ENCODE results near the gene FAHD2A.
A peak's percentile ranks its signal among the peaks of the same experiment; 100 is the strongest.
"Not testable (repeated sequence)": the region's sequence is repeated elsewhere in the genome, so short reads cannot be mapped to it uniquely, and the experiment has no call there.

FAHD2A gene

GRCh38 chr2:95391641-95392310 is 10.7 kb upstream of the FAHD2A start:
- DNase-seq = no peak

- no peak for DNase-seq
Observed at GRCh38 chr2:95392320-95392719, 10.2 kb upstream of the FAHD2A start.

GRCh38 chr2:95392730-95393455 is 9.6 kb upstream of the FAHD2A start:
- no peak for DNase-seq

GRCh38 chr2:95393901-95394300 is 8.6 kb upstream of the FAHD2A start:
- no peak for DNase-seq

- no peak for DNase-seq
Observed at GRCh38 chr2:95399061-95399460, 3.4 kb upstream of the FAHD2A start.

- DNase-seq = no peak
Observed at GRCh38 chr2:95401480-95401879, 1.0 kb upstream of the FAHD2A start.

GRCh38 chr2:95402004-95402369 is 521 bp upstream of the FAHD2A start:
- not testable (repeated sequence) for DNase-seq

GRCh38 chr2:95403204-95403721 is 755 bp downstream of the FAHD2A start:
- DNase-seq = peak; percentile 26

- not testable (repeated sequence) for DNase-seq
Observed at GRCh38 chr2:95403824-95404223, 1.3 kb downstream of the FAHD2A start.

GRCh38 chr2:95404676-95405075 is 2.2 kb downstream of the FAHD2A start:
- DNase-seq = not testable (repeated sequence)

- not testable (repeated sequence) for DNase-seq
Observed at GRCh38 chr2:95411239-95411638, 8.7 kb downstream of the FAHD2A start.

GRCh38 chr2:95414015-95414594 is 11.6 kb downstream of the FAHD2A start:
- peak; percentile 31 for DNase-seq

- DNase-seq = not testable (repeated sequence)
Observed at GRCh38 chr2:95415138-95415537, 12.6 kb downstream of the FAHD2A start.

GRCh38 chr2:95415561-95415960 is 13.1 kb downstream of the FAHD2A start:
- not testable (repeated sequence) for DNase-seq

GRCh38 chr2:95427196-95427867 is 24.8 kb downstream of the FAHD2A start:
- not testable (repeated sequence) for DNase-seq

GRCh38 chr2:95429748-95430467 is 27.4 kb downstream of the FAHD2A start:
- DNase-seq = not testable (repeated sequence)

GRCh38 chr2:95433373-95433772 is 30.9 kb downstream of the FAHD2A start:
- DNase-seq = not testable (repeated sequence)

GRCh38 chr2:95433973-95434372 is 31.5 kb downstream of the FAHD2A start:
- DNase-seq = not testable (repeated sequence)

GRCh38 chr2:95434507-95435076 is 32.1 kb downstream of the FAHD2A start:
- DNase-seq = not testable (repeated sequence)

- DNase-seq = not testable (repeated sequence)
Observed at GRCh38 chr2:95435162-95435871, 32.8 kb downstream of the FAHD2A start.

- DNase-seq = not testable (repeated sequence)
Observed at GRCh38 chr2:95435872-95436209, 33.3 kb downstream of the FAHD2A start.

All from CD4-positive, alpha-beta T cell treated with Interleukin-15 for 1 hour (primary cell).